HG03457 (cell line): ENCODE results near the gene NFATC3.
A peak's percentile ranks its signal among the peaks of the same experiment; 100 is the strongest.

Experiments used
- ATAC-seq: cut with Tn5 transposase; IDR thresholded peaks from one replicate; pipeline ENCODE4 v1.9.1; 2021; ENCODE audit warnings: moderate number of reproducible peaks; ENCODE audit not compliant: unreplicated experiment

Gene NFATC3

DNA sequence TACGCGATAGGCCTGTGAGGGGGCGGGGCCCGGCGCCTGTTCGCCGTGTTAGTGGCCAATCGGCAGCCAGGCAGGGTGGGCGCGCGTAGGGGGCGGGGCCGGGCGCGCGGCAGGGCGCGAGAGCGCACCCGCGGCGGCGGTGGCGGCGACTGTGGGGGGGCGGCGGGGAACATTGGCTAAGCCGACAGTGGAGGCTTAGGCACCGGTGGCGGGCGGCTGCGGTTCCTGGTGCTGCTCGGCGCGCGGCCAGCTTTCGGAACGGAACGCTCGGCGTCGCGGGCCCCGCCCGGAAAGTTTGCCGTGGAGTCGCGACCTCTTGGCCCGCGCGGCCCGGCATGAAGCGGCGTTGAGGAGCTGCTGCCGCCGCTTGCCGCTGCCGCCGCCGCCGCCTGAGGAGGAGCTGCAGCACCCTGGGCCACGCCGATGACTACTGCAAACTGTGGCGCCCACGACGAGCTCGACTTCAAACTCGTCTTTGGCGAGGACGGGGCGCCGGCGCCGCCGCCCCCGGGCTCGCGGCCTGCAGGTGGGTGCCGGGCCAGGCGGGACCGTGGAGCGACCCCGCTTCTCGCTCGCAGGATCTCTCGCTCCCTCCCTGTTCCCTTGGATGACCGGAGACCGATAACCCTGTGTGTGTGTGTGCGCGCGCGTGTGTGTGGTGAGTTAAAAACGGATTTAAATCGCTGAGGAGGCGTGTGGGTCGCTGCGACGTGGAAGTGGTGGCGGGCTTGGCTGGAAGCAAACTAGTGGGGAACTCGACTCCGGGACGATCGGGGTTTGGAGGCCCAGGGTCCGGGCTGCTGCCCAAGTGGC lies at the start of gene NFATC3:
NFATC3 (plus strand) TSS at position 112 of the 813 bp plus-strand sequence; CDS start at position 424, 312 bp downstream.
- ATAC-seq = peak; percentile 41

DNA sequence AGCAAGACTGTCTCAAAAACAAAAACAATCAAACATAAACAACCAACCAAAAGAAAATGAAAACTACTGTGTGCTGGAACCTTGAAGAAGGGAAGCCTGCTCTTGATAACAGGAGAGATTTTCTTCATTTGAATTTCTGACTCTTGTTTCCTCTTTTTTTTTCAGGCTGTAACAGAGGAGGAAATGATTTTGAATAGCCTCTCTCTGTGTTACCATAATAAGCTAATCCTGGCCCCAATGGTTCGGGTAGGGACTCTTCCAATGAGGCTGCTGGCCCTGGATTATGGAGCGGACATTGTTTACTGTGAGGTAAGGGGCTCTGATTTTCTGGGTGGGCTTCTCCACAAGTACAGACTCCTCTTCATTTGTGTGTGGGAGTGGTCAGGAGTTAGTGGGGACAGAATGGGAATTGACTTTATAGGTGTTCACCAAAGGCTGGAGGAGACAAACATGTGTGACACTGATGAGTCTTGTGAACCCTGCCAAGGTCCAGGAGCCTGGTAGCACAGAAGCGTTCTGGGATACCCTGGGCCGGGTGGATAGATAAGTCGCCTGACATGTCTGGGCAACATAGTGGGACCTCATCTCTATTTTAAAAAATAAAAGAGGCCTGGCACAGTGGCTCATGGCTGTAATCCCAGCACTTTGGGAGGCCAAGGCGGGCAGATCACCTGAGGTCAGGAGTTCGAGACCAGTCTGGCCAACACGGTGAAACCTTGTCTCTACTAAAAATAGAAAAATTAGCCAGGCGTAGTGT lies 47.2 kb upstream of the NFATC3 start:
- no peak for ATAC-seq

DNA sequence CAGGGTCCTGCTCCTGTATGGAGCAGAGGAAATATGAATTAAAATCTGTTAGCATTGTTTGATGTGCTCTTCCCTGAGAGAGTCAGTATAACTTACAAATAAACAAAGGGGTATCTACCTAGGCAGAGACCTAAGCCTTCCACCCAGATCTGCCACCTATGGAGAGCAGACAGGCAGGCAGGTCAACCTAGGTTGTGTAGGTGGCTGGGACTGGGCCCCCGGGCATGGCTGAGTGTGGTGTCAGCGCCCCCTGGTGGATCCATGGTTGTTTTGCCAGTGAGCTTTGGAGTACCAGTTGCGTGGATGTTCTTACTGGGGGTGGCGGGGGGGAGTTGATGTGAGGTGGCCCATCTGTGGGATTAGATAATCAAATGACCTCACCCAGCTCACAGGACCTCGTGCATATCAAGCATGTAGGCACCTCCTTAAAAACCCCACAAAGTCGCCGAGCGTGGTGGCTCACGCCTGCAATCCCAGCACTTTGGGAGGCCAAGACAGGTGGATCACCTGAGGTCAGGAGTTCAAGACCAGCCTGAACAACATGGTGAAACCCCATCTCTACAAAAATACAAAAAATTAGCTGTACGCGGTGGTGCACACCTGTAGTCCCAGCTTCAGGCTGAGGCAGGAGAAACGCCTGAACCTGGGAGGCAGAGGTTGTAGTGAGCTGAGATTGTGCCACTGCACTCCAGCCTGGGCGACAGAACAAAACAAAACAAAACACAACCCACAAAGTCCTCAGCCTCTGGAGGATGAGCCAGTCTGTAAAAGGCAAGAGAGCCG lies 44.5 kb upstream of the NFATC3 start:
- no peak for ATAC-seq

DNA sequence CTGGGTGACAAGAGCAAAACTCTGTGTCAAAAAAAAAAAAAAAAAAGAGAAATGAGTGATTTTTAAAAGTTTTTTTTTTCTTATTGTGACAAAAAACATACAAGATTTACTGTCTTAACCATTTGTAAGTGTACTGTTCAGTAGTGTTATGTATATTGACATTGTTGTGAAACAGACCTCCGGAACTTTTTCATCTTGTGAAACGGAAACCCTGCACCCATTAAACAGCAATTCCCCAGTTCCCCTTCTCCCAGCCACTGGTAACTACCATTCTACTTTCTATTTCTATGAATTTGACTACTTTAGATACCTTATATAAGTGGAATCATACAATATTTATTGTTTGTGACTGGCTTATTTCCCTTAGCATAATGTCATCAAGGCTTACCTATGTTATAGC lies 43.4 kb upstream of the NFATC3 start:
- no peak for ATAC-seq

DNA sequence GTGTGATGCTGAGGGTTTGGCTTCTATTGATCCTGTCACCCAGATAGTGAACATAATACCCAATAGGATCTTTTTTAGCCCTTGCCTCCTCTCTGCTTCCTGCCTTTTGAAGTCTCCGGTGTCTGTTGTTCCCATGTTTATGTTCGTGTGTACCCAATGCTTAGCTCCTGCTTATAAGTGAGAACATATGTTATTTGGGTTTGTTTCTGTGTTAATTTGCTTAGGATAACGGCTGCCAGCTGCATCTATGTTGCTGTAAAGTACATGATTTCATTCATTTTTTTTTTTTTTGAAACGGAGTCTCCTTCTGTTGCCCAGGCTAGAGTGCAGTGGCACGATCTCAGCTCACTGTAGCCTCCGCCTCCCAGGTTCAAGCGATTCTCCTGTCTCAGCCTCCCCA lies 39.1 kb upstream of the NFATC3 start:
- ATAC-seq = no peak

DNA sequence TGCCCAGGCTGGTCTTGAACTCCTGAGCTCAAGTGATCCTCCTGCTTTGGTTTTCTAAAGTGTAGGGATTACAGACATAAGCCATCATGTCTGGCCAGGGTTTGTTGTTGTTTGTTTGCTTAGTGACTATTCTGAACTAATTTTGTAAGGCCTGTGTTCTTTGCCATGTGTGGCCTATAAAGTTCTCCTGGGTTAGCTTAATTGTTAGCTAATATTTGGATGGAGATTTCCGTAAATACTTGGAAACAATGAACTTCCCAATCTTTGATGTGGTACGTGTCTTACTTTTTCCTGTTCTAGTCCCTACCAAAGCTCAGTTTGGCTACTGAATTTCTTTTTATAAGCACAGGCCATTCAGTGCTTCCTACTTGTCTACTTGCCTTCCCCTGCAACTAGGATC lies 37.2 kb upstream of the NFATC3 start:
- no peak for ATAC-seq

DNA sequence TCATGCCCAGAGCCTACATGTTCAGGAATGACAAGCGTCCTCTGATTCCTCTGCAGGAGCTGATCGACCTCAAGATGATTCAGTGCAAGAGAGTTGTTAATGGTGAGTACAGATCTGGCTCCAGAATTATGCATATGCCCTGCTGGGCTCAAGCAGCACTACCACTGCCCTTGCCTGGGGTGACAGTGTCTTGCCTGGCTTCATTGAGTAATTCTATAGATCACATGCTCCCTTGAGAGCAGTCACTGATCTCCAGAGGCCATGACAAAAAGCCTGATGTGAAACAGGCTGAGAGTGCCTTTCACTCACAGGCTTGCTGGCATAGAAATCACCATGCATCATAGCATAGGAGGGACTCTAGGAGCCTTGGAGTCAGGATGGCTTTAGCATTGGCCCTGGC lies 35.7 kb upstream of the NFATC3 start:
- no peak for ATAC-seq

DNA sequence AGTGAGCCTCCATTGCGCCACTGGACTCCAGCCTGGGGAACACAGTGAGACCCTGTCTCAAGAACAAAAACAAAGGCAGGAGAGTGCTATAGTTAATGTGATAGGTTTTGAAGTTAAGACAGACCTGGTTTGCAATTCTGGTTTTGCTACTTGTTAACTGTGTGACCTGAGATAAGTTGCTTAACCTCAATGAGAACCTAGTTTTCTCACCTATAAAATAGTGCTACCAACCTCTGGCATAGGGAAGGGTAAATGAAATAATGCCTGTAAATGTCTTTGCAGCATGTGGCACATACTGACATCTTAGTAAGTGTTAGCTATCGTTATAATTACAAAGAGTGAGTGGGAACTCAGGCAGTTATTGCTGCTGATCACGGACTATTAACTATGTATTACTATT lies 29.8 kb upstream of the NFATC3 start:
- ATAC-seq = no peak

DNA sequence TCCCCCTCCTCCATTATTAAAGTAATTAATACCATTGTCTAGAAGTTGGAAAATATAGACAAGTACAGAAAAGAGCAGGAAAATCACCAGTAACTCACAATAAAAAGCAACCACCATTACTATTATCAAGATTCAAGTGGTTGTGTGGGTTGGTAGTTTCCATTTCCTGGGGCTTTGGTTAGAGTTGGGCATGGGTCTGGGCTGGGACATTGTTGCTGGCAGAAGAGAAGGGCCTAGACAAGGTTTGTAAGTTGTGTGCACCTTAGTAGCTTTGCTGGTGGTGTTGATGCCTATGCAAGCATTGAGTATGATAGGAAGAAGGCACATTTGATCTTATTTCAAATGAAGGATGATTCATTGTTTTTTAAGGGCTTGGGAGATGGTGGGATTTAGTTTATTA lies 25.4 kb upstream of the NFATC3 start:
- no peak for ATAC-seq

DNA sequence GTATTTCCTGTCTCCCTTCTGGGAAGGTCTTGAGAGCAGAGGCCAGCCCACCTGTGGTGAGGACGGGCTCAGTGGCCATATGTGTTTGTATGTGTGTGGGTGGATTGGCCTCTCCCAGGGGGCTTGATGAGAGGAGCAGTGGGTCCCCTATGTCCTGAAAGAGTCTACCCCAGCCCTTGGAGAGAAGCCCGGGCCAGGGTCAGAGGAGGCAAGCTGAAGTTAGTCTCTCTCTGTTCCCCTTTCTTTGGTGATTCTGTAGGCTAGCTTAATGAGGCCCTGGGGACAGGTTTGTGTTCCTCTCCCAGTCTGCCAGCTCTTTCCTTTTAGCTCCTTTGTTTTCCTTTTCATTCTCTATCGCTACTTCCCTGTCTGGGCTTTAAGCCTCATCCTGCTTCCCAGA lies 23.8 kb upstream of the NFATC3 start:
- ATAC-seq = no peak

DNA sequence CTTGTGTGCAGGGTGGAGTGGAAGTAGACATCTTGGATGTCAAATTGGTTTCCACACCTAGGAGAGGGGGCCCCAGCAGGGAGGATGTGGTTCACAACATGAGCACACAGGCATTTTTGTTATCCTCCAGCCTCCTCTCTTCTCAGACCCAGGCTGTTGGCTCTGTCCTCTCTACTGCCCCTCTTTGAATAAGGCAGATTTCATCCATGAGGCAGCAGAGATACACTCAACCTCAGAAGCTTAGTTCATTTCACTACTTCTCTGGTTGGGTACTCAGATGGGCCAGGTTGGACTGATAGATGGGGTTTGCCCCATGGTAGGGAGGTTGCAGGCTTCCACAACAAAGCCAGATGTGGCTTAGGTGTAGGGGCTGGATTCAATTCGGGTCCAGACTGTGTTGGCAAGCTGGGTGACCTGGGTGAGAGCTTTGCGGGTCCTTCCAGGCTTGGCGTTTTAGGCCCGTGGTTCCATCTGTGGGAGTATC lies 22.2 kb upstream of the NFATC3 start:
- ATAC-seq = no peak

DNA sequence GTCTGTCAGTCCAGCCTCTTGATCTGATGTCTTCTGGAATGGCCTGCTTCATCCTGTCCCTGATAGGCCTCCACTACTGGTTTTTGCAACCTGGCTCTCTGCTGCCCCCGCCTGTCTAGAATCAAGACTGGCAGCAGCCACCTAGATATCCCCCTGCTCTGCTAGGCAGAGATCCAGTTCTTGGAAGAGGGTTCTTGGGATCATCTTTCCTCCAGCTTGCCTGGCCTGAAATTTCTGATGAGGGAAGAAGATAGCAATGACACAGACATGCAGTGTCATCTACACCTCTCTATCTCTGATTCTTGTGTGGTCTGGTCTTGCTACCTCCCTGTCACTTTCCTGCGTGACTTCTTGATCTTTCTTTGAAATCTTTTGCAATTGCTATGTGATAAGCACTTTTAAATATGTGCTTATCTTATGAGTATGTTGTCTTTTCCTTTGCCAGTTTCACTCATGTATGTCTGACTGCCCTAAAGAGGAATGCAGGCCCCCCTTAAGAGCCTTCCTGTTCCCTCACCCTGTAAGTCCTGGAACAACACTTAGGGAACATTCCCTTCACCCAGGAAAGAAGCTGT lies 20.3 kb upstream of the NFATC3 start:
- no peak for ATAC-seq

DNA sequence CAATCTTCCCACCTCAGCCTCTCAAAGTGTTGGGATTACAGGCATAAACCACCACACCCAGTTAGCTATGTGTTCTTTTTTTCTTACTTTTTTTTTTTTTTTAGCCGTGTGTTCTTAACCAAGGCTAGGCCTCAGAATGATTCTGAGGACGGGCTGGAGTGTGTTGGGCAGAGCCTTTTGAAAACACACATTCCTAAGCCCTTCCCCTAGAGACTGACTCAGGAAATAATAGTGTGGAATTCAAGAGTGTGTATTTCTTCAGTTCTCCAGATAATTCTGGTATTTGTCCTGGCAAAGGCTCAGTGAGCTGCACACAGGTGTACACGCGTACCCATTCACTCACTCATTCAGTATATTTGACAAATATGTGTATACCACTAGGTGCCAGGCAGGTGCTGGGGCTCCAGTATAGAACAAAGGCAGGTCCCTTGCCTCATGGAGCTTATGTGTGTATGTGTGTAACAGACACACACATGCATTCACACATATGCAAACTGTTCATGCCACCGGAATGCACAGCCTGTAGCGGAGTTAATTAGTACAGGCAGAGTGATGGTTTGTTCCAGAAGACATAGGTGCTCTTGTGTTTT lies 19.4 kb upstream of the NFATC3 start:
- ATAC-seq = no peak

DNA sequence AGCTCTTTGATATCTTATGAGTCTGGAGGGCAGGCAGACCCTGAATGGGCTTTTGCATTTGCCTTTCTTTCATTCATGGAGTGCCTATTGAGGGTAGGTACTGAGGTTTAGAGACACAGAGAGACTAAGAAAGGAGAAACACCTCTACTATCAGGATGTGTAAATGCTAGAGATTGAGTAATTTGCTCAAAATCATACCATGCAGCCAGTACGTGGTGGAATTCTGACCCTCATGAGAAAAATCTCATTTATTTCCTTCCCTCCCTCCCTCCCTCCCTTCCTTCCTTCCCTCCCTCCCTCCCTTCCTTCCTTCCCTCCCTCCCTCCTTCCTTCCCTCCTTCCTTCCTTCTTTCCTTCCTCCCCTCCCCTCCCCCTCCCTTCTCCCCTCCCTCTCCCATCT lies 18.4 kb upstream of the NFATC3 start:
- no peak for ATAC-seq

DNA sequence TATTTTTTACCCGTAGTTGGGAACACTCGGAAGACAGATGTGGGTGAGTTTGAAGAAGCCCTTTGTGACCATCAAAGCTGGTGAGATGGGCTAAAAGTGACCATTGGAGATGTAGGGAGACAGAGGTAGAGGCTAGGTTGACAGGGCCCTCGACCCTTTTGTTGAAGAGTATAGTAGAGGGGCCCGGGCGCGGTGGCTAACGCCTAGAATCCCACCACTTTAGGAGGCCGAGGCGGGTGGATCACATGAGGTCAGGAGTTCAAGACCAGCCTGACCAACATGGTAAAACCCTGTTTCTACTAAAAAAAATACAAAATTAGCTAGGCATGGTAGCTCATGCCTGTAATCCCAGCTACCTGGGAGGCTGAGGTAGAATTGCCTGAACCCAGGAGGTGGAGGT lies 16.2 kb upstream of the NFATC3 start:
- ATAC-seq = no peak

DNA sequence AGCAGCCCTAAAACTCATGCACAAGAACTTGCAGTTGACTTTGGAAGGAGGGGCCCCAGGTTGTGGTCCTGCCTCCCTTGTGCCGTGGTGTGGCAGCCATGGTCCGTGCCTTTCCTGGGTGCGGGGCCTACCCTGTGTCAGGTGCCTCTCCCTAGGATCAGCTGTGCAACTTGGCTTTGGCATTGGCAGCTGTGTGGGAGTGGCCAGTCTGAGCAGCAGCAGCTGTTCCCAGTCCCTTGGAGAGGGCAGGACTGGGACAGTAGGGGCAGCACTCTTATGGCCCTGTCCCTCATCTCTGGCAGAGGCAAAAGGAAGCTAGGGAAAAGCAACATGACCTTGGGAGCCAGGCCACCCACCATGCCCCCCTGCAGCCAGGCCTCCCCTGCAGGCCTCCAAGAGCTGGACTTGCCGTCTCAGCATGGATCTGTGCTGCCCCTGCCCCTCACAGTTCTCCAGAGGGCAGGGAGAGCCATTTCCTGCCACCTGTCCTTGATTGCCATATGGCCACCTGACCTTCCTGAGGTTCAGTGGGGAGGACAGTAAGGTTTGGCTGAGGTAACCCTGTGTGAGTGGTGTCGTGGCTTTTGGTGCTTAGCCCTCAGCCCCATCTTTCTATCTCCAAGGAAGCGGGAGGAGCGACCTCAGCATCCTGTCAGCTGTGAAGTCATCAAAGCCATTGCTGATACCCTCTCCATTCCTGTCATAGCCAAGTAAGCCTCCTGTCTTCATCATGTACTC lies 15.5 kb upstream of the NFATC3 start:
- ATAC-seq = no peak

DNA sequence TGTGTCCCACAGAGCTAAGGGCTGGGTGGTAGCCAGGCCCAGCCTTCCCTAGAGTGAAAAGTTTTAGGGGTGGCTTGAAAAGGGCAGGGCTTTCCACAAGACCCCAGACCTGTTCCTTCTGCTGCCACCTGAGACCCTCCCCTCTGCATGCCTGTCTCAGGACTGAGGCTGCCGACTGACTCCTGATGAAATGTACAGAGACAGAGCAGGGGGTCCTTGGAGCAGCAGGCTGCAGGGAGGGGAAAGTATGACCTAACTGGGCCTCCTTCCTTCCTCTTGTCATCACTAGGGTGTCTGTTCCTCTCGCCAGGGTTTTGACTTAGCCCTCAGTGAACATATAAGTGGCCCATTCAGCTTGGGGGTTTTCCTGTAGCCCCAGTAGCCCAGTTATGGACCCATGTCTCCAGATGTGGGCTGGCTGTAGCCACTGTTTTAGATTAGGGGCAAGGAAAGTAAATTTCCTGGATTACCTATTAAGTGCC lies 14.9 kb upstream of the NFATC3 start:
- ATAC-seq = no peak

DNA sequence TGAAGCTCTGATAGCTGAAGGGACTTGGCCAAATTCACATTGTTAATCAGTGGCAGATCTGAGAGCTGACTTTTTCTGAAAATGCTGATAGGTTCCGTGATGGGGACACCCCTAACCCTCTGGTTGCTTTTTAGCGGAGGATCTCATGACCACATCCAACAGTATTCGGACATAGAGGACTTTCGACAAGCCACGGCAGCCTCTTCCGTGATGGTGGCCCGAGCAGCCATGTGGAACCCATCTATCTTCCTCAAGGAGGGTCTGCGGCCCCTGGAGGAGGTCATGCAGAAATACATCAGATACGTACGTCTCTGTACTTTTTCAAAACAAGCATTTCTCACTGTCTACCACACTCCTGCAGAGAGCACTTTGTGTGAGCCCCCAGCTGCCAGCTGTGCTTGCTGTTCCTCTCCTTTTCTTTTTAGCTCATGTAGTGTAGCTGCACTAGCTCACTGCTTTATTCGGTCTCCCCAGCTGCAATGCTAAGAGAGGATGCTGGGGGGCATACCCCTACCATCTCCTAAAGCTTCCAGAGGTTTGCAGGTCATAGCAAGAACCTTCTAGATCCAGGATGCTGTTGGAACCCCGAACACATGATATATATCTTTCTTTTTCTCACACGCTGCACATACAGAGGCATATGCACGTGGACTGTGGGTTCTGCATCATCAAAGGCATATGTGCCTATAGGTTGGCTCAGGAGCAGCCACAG lies 14.2 kb upstream of the NFATC3 start:
- ATAC-seq = no peak

DNA sequence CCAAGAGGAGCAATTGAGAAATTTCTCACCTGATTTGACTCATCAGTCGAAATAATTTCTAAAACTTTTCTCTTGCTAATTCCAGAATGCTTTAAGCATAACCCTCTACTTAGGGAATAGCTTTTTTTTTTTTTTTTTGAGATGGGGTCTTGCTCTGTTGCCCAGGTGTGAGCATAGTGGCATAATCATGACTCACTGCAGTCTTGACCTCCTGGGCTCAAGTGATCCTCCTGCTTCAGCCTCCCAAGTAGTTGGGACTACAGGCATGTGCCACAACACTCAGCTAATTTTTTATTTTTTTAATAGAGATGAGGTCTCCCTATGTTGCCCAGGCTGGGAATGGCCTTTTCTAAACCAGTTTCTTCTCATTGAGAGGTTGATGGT lies 13.7 kb upstream of the NFATC3 start:
- no peak for ATAC-seq
